Measurements from ENCODE around the gene MYCBP2.

- TF ChIP-seq YY1 (IDR thresholded peaks at IDR 0.05; ENCODE audit: insufficient read depth, insufficient read length), result no peak
- no peak for TF ChIP-seq ZNF274 (IDR thresholded peaks at IDR 0.05; ENCODE audit: low read depth, low read length)
- TF ChIP-seq SUZ12 (IDR thresholded peaks at IDR 0.05; ENCODE audit: extremely low read depth, insufficient read depth, insufficient read length), result no peak
Observed at GRCh38 chr13:77099415-77099814, 227.5 kb downstream of the MYCBP2 start.
